CD4-positive, alpha-beta T cell treated with Interferon gamma for 1 hour (primary cell): Measurements from ENCODE around the gene TELO2.
A peak's percentile ranks its signal among the peaks of the same experiment; 100 is the strongest.
"Not testable (repeated sequence)": the region's sequence is repeated elsewhere in the genome, so short reads cannot be mapped to it uniquely, and the experiment has no call there.

Source experiments
- DNase-seq: peaks from one replicate; pipeline ENCODE4 v3.0.0-alpha.2; 2020

The TELO2 gene

DNA sequence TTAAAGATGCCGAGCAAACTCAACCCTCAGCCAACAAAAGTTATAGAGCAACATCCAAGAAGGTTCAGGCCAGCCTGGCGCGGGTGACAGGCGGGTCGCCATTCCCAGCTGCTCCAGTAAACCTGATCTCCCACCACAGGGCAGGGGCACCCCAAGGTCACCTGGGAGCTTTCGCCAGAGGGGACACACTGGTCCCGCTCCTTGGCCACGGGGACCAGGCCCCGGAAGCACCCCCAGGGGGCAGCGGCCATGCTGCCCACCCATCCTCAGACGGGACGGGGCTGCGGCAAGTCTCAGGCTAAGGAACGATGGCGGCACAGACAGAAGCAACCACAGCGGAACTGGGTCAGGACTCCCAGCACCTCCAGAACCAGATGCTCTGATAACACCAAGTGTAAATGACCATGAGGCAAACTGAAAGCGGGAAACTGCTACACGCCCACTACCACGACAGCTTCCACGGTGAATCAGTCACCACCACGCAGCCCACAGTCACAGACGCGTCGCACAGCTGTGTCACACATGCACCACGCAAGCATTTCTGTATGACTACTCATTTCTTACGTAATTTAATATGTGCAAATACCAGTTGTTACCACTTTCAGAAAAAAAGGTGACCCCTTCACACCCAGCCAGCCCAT lies 34.7 kb upstream of the TELO2 start:
- DNase-seq: peak; percentile 44

DNA sequence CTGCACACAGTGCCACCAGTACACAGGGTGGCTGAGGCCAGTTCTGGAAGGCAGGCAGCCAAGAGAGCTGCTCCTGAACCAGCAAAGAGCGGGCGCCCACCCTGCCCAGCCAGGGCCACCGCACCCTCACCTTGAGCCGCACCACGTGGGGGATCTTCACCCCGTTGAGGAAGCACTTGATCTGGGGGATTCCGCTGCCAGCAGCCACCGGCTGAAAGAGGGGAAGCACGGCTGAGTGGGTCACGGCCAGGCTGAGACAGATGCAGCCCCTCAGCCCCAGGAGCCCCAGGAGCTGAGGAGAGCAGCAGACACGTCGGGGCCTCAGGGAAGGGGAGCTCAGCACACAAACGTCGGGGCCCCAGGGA lies 34.2 kb upstream of the TELO2 start:
- DNase-seq: peak; percentile 78

DNA sequence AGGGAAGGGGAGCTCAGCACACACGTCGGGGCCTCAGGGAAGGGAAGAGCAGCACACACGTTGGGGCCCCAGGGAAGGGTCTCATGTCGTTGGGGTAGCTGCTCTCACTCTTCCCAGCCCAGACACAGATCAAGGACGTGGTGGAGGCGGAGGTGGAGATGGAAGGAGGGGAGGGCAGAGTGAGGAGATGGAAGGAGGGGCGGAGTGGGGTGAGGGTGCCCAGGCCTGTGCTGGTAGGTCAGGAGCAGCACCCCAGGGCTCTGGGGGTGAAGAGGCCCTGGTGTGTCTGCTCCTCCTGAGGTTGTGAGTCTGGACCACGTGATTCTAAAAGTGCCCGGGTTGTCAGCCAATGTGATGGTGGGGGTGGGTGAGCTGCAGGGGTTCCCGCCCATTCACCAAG lies 33.2 kb upstream of the TELO2 start:
- no peak for DNase-seq

DNA sequence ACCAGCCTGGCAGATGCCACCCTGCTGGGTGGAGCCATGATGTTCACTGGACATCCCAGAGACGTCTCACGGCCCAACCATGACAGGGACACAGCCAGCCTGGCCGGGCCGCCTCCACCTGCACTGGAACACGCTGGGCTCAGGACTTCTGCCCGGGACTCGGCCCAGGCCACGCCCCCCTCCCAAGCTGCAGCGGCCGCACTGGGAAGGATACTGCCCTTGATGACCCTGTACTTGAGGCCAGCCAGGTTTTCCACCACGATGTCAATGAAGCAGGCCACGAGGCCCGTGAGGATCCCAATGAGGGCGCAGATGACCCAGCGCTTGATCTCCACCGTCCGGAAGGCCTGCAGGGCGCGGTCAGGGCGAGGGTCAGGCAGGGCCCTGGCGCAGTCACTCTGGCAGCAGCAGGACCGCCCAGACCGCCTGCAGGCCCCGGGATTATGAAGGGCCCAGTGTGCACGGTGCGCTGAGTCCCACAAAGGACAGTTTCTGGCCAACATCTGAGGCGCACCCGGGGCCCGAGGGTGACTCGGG lies 32.5 kb upstream of the TELO2 start:
- DNase-seq: no peak

DNA sequence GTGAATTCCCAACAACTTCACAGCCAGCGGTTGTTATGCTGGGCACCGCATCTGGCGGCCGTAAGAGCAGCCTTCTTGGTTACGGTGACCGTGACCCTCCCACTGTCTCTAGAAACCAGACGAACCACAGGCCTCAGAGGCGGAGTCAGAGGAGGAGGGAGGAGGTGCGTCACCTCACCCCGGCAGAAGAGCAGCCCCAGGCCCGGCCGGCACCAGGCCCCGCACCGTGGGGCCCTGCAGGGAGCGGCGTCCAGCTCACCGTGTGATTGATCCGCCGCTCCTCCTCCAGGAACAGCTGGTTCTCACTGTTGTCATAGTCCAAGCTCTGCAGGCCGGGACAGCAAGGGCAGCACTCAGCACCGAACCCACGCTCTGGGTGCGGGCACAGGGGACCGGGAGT lies 32.0 kb upstream of the TELO2 start:
- DNase-seq: no peak

DNA sequence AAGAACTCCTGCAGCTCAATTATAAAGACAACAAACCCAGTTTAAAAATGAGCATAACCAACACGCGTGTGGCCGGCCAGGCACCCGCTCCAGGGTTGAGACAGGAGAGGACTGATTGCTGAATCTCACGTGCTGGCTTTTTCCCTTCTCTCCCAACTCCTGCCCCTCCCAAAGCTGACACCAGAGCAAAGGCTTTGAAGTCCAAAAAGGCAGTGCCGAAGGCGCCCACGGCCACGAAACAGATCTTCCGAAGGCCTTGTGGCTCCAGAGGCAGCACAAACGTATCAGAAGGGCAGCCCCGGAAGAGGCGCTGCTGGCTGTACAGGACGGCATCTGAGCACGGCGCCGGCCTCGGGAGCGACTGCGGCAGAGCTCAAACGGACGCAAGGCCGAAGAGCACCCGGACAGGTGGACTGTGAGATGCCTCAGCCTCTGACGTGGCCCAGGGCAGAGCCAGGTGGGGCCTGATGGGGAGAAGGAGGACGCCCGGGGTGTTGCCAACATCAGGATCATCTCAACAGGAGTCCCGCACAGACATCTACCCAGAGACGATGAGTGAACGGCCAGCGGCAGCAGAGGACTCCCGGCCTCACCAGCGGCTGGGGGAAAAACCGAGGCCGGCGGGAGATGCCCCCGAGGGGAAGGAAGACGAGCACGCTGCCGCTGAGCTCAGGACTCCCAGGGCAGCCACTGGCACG lies 28.8 kb upstream of the TELO2 start:
- DNase-seq: no peak

DNA sequence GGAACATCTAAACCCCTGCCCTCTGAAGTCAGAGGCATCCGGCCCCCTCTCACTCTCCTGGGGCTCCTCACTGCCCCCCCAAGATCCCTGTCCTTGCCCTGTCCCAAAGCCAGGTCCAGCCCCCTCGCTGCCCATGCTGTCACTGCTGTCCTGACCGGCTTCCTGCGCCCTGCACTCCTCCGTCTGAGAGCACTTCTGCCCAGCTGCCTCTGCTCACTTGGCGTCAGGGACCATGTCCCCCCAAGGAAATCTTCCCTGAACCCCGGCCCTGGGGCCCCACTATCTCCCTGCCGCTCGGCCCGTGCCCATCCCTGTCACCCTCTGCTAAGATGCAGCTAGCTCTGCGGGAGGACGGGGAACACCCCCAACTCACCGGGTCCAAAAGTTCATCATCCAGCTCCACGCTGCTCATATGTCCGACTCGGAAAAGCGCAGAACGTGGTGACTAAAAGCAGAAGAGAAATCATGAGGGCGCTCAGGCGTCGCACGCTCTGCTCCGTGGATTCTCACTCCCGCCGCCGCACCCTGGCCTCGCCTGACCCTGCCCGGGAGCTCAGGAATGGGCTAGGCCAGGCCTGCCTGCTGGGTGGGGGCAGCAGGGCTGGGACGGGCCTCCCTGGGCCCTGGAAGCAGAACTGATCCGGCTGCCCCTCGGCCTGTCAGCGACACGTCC lies 28.1 kb upstream of the TELO2 start:
- DNase-seq: no peak

DNA sequence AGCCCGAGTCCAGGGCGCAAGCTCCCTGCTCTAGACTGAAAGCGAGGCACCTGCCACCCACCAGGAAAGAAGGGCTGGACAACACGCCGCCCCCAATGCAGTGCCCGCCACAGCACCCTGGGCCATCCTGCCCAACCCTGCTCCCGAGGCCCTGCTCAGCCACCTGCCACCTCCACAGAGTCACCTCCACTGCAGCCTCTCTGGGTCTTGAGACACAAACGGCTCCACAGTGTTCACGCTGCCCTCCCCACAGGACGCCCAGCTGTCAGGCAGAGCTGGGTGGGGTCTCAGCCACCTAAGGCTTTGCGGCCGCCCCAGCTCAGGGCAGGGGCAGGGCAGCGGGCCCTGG lies 27.6 kb upstream of the TELO2 start:
- no peak for DNase-seq

DNA sequence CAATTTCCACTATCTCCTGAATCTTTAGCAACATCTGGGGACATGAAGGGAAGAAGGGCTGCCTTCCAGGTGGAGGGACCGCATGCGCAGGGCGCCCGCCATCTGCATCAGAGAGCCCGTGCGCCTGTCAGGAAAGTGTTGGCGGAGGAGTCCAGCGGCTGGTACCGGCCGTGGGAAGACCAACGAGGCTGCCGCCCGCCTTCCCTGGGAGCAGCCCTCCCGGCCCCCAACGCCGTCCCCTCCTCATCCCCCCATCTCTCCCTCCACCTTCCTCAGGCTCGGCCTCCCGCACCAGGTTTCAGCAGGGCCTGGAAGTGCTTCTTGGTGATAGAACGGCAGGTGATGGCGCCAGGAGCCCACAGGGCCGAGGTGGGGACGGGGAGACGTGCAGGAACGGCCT lies 27.1 kb upstream of the TELO2 start:
- no peak for DNase-seq

DNA sequence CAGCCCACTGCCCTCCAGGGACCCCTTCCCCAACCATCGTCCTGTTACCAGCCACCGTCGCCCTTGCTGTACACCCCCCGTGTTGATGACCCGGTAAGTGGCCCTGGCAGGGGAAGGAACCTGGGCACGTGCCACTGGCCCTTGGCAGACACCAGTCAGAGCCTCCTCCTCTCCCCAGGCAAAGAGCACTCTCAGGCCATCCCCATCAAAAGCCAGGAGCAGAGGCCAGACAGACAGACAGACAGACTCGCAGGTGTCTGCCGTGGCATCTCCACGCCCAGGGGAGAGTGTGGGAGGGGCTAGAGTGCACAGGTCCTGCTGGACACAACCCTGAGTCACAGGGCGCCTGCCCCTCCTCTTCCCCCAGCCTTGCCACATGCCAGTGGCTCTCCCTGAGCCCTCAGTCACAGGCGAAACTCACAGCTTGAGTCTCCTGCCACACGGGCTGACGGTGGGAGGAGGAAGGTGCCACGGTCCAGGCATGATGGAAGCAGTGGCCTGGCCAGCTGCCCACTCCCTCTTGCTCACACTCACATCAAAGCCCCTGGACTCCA lies 26.1 kb upstream of the TELO2 start:
- no peak for DNase-seq

DNA sequence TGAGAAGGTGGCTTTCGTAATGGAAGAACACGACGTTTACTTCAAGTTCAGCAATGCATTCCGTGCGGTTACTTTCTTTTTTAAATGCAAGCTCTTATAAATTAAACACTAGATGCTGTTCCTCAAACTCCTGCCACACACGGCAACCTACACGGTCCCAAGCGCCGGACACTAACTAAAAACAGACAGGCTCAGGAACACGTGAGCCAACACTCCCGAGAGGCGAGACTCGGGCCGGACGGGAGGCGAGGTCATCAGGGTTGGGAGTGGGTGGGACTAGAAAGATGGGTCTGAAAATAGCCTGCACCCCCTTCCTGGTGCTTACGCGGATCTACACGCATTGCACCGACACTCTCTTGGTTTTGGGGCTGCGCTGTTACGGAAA lies 24.7 kb upstream of the TELO2 start:
- no peak for DNase-seq

DNA sequence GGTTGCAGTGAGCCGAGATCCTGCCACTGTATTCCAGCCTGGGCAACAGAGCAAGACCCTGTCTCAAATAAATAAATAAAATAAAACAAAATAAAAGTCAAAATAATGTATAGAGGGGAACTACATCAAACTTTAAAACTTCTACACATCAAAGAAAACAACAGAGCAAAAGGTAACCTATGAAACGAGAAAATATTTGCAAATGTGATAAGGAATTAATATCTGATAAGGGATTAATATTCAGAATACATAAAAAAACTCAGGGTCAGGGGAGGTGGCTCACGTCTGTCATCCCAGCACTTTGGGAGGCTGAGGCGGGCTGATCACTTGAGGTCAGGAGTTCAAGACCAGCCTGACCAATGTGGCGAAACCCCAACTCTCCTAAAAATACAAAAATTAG lies 24.0 kb upstream of the TELO2 start:
- not testable (repeated sequence) for DNase-seq

DNA sequence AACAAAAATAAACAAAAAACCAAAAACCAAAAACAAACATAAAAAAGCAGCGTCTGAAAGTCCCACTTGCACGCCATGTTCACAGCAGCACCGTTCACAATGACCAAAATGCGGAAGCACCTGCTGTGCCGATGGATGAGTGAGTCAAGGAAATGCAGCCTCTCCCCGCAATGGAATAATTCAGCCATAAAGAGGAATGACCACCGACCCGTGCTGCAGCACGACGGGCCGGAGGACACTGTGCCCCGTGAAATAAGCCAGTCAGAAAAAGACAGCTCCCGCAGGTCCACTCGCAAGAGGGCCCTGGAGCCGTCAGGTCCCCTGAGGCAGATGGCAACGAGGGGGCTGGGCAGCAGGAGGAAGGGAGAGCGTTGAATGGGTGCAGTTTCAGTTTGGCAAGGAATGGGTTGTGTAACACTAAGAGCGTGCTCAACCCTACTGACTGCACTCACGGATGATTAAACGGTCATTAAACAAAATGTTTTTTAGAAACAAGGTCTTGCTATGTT lies 23.4 kb upstream of the TELO2 start:
- peak; percentile 35 for DNase-seq

DNA sequence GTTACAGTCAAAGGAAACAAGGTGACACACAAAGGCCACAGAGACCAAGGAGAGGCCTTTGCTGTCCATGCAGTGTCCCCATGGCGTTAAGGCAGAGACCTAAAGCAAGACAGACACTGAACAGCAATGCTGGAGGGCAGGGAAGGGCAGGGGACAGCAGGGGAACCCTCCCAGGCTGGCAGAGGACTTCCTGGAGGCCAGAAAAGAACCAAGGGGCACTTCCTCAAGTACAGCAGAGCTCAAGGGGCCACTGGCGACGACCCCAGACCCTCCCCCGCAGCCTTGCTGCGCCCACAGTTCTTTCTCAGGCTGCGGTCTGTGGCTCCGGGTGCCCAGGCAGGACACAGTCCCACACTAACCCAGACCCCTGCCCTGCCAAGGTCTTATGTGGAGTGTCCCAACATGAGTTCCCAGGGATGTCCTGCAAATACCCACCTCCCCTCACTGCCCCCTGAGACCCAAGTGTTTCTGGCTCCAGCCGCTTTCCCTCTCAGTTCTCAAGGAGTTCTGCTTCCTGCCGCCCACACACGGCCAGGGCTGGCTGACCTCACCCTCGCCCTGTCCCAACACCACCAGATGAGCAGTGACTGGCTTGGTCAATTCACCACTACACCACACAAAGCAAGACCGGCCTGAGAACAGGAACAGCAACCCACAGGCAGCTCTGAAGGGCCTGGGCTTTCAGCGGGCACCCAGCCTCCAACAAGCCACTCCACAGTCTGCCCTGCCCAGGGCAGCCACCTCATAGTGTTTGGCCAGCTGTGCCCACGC lies 22.5 kb upstream of the TELO2 start:
- peak; percentile 51 for DNase-seq

DNA sequence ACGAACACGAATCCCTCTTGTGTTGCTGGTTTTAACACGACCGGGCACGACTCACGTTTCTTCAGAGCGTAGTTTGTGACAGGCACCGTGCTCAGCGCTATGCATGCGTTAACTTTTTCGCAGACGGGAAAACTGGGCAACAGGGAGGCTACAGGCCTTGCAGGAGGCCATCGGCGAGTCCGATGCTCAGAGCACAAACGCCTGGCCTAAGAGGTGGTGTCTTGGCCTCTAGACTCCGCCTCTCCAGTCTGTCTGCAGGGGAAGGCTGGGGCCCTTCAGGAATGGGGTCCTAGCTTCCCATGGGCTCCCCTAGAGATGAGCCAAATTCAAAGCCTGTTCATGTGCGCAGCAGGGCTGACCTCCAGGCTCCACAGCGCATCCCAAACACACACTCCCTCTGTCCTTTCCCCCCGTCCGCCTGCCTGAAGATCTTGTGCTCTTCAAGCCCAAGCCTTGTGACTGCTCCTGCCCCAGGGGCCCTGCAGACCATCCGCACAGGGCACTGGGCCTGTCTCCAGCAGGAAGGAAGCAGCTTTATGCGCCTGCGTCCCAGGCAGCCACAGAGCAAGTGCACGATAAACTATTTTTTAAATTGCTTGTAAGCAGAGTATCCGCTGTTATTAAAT lies 21.5 kb upstream of the TELO2 start:
- no peak for DNase-seq

DNA sequence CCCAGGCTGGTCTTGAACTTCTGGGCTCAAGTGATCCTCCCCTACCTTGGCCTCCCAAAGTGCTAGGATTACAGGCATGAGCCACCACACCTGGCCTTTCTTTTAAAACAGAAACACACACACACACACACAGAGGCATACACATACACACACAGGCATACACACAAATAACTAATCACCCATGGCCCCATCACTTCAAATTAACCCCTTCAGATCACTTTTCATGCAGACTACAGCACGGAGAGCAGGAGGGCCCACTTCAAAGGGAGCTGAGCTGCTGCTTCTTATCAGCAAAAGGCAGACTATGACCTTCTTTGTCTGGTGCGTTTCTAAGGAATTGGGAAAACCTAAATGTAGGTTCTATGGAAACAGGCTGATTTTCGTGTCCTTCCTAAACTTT lies 20.2 kb upstream of the TELO2 start:
- no peak for DNase-seq

DNA sequence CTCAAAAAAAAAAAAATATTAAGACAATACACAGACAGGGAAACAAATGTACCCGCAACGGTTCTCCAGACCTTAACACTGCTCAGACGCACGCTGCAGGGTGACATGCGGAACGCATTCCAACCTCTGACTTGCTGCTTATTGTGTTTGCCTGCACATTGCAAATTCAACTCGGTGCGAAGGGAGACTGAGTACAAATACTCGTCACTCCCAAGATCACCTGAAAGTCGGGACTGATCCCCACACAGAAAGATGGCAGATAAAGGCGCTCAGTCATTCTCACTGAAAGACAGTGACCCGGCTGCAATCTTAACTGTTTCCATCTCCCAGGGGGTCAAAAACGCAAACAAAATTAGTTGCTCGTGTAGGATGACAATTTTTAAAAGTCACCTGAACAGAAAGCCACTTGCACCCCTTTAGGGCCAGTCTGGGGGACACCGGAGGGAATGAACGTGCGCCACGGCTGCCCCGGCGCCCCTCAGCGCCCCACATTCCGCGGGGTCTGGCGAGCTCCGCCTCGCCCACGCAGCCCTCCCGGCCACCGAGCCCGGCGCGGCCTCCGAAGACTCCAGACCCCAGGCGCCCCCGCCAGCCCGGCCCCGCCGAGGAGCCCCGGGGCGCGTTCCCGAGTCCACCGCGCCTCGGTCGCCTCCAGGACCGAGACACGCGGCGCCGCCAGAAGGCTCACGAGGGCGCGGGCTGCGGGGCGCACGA lies 18.9 kb upstream of the TELO2 start:
- no peak for DNase-seq

DNA sequence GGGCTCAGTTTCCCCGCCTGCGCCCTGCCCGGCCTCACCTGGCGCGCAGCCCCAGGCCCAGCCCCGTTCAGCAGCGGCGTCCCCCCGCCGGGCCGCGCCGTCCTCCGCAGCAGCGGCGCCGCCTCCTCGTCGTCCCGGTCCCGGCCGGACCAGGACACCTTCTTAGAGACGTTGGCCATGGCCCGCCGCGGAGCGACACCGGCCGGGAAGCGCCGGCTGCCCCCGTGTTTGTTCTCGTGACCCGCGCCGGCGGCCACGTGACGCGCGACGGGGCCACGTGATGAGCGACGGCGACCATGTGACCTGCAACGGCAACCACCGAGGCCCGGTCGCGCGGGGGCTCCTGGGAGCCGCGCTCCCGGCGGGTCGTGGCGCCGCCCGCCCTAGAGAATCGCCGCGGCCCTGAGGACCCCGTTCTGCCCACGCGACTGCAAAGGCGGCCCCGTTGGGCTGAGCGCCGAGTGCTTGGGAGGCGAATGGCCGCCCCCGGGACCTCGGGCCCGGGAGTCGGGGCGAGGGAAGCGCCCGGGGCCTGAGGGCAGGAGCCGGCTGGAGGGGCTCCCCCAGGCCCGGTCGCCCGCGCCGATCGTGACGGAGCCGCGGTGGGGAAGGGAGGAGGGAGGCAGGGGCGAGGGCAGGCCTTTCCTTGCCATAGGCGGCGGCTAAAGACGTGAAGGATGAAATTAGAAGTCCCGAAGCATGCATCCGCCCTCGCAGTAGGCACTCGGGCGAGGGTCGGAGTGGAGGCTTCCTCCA lies 18.2 kb upstream of the TELO2 start, which contains the start of gene CLCN7:
CLCN7 (minus strand) TSS at position 233 of the 756 bp plus-strand sequence; CDS start at position 179, 54 bp downstream.
- peak; percentile 83 for DNase-seq

DNA sequence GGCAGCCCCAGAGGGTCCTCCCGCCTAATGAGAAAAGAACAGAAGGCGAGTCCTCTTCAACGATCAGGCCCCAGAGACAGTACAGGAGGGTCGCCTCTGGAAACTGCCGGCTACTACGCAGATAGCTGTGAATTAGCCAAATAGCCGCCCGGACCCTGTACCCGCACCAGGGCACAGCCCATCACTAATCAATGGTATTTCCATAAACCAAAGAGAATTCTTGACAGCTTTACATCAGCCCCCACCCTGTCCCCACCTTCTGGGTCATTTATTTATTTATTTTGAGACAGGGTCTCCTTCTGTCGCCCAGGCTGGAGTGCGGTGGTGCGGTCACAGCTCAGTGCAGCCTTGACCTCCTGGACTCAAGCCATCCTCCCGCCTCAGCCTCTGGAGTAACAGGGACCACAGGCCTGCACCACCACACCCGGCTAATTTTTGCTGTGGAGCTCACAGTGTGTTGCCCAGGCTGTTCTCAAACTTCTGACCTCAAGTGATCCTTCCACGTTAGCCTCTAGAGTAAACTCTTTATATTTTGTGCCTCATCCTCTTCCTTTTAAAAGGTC lies 17.5 kb upstream of the TELO2 start:
- DNase-seq: no peak

DNA sequence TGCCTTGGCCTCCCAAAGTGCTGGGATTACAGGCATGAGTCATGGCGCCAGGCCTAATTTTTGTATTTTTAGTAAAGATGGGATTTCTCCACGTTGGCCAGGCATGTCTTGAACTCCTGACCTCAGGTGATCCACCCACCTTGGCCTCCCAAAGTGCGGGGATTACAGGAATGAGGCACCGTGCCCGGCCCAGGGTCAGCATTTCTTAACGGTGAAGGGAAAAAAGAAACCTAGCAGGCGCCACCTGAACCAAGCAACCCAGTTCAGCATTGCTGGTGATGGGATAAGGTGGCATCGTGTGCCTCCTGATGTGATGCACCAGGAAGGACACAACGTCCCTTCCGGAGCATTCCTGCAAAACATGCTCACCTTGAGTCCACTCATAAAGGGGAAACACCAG lies 16.1 kb upstream of the TELO2 start:
- DNase-seq: no peak

DNA sequence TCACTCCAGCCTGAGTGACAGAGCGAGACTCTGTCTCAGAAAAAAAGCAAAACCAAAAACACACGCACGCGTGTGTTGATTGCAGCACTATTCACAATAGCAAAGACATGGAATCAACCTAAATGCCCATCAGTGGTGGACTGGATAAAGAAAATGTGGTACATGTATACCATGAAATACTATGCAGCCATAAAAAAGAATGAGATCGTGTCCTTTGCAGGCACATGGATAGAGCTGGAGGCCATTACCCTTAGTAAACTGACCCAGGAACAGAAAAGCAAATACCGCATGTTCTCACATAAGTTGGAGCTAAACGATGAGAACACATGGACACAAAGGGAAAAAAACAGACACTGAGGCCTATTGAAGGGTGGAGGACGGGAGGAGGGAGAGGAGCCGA lies 14.2 kb upstream of the TELO2 start:
- DNase-seq: not testable (repeated sequence)
